Measurements from ENCODE around the gene APOE.
"Not testable (repeated sequence)": the region's sequence is repeated elsewhere in the genome, so short reads cannot be mapped to it uniquely, and the experiment has no call there.

The APOE gene

DNA sequence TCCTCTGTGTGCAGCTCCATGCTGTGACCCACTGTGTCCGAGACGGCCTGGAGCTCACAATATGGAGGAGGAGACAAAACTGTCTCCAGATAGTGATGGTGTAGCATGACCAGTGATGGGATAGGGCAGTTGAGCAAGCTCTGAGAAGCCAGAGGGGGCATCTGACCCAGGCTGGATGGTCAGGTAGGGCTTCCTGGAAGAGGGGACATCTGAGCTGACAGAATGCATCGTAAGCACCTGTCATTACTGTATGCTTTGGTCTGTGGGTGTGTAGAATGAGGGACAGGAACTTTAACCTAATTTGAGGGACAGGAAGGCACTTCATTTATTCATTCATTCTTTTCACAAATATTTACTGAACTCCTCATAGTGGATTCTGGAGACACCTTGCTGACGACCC is 21.0 kb upstream of the APOE start:
- DNase-seq (ENCODE audit: low read depth in 2 of 2): no peak

DNA sequence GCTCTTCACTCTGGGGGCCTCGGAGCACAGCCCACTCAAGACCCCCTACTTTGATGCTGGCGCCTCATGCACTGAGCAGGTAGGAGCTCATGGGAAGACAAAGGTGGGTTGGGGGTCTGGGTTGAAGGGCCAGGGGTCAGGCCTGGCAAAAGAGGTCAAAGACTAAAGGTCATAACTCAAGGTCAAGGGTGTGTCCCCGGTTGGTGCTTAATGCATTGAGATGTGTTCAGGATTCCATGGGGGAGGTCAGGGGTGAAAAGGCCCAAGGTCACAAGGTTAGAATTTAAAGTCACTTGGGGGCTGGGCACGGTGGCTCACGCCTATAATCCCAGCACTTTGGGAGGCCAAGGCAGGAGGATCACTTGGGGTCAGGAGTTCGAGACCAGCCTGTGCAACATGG is 19.5 kb upstream of the APOE start:
- no peak for DNase-seq (ENCODE audit: low read depth in 2 of 2)

DNA sequence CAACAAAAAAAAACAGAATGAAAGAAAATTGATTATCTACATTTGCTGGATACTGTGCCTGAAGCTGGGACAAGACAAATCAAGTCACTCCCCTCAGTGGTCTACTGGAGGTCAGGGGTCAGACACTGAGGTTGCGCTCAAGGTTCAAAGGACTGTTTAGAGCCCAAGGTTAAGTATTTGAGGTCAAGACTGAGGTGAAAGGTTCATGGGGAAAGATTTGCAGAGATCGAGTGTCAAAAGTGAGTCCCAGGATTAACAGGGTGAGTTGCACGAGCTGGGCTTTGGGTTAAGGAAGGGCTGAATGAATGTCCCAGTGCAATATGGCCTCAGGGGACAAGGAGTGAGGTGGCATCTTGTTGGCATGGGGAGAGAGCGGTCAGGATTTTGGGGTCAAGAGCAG is 17.9 kb upstream of the APOE start:
- no peak for DNase-seq (ENCODE audit: low read depth in 2 of 2)

DNA sequence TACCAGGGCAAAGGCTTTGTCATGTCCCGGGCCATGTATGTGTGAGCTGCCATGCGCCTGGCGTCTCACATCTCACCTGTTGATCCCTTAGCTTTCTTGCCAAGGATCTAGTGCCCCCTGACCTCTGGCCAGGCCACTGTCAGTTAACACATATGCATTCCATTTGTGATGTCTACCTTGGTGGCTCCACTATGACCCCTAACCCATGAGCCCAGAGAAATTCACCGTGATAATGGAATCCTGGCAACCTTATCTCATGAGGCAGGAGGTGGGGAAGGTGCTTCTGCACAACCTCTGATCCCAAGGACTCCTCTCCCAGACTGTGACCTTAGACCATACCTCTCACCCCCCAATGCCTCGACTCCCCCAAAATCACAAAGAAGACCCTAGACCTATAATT is 17.3 kb upstream of the APOE start:
- not testable (repeated sequence) for DNase-seq (ENCODE audit: low read depth in 2 of 2)

DNA sequence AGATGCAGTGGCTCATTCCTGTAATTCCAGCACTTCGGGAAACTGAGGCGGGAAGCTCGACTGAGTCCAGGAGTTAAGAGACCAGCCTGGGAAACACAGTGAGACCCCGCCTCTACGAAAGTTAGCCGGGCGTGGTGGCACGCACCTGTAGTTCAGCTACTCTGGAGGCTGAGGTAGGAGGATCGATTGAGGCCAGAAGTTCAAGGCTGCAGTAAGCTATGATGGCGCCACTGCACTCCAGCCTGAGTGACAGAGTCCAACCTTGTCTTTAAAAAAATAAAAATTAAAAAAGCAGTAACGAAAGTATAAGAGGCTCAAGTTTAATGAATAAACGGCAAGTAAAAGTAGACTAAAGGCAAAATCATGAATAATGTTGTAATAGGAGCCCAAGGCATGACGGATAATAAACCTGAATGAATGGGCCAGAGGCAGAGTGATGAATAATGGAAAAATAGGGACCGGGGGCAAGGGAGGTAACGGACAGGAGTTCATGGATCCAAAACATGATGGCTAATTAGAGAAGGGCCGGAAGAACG is 15.7 kb upstream of the APOE start:
- DNase-seq (ENCODE audit: low read depth in 2 of 2): no peak

DNA sequence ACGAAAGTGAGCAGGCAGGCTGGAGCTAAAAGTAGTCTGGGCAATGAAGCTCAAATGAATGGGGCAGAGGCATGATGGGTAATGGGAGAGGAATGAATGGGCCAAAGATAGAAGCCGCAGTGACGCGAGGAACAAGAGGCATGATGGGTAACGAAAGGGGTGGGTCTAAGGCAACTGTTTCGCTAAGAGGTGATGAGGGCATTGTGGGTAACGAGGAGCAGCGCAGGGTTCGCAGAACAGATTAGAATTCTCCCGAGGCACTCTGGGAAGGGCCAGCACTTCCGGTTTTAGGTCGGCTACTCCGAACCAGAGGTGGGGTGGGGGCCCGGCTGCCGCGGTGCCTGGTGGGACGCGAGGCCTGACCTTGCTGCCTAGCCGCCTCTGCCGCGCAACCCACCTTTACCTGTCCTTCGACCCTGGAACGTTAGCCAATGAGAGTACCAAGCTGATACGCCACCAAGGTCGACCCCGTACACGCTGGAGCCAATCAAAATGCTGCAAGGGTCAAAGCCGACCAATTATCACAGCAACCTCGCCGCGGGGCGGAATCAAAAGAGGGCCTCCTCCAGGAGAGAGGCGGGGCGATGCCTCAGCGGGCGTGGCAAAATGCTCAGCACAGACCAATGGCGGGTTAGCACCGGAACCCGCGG is 15.1 kb upstream of the APOE start:
- peak in 1 of 2 donors; percentile 100 for DNase-seq (ENCODE audit: low read depth in 2 of 2)

DNA sequence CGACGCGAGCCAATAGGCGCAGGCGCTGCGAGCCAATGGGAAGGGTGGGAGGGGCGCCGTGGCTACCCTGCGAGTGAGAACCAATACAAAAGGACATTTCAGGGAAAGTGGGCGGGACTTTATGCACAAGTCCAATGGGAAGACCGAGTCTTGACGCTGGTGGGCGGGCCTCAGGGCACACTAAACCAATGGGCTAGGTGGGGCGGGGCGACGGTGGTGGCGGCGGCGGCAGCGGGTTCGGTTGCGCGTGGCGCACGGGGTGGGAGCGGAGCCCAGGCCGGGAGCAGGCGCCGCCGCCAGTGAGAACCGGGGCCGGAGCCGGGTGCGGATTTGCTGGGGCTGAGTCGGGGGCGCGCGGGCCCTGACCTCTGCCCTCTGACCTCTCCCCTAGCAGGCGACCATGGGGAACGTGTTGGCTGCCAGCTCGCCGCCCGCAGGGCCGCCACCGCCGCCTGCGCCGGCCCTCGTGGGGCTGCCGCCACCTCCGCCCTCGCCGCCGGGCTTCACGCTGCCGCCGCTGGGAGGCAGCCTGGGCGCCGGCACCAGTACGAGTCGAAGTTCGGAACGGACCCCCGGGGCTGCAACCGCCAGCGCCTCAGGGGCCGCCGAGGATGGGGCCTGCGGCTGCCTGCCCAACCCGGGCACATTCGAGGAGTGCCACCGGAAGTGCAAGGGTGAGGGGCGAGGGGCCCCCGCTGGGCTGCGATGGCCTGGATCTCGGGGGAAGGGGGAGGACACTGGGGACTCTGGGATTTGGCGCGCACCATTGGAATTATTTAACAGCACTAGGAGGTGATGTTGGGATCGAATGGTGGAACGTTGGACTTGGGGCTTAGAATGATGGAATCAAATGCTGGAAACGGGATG is 14.3 kb upstream of the APOE start, which contains the start of gene TOMM40:
Gene TOMM40, plus strand, starts transcription at position 239 of the 867 bp plus-strand sequence. Its CDS starts 162 bp downstream, at position 401.
- DNase-seq (ENCODE audit: low read depth in 2 of 2): peak in 1 of 2 donors; percentile 99

DNA sequence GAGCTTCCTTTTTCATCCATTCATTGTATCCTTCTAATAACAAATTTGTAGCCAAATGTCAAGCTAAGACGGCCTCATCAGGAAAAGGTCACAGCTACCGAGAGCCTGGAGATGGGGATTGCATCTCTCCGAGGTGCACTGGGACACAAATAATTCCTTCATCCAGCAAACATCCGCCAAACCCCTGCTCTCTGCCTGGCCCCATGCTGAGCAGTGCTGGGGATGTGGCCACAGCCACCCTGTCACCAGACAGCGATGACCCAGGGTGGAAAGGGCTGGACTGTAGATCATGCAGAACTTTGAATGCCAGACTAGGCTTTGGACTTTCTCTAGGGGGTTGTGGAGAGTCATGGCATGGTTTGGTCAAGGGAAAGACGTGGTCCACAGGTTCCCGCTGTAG is 12.7 kb upstream of the APOE start:
- no peak for DNase-seq (ENCODE audit: low read depth in 2 of 2)

DNA sequence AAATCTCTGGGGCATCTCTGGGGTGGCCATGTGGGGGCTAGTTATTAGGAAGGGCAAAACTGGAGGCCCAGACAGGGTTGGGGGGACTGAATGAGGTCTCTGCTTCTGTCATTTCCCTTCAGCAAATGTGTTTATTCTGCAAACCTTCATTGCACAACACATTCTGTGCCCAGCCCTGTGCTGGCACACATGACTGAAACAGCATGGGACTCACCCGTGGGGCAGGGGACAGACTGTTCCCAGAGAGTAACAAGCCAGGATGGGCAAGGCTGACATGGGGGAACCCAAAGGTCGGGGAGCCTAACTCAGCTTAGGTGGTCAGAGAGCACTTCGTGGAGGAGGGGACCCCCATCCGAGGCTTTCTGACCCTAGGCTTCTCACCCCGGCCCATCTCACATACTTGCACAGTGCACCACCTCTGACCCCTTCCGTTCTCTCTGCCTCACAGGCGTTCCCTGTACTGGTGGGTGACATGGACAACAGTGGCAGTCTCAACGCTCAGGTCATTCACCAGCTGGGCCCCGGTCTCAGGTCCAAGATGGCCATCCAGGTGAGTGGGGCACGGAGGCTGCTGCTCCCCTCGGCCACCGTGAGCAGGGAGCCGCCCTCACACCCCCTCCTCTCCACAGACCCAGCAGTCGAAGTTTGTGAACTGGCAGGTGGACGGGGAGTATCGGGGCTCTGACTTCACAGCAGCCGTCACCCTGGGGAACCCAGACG is 12.1 kb upstream of the APOE start:
- no peak for DNase-seq (ENCODE audit: low read depth in 2 of 2)

DNA sequence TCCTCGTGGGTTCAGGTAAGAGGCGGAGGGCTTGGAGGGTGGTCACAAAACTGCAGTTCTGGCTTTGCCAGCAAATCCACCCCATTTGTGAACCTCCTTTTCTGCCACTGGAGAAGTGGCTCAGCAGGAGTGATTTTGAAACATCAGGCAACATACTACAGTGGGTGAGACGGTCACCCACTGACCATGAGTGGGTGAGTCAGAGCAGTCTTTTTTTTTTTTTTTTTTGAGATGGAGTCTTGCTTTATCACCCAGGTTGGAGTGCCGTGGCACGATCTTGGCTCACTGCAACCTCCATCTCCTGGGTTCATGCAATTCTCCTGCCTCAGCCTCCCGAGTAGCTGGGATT is 11.6 kb upstream of the APOE start:
- DNase-seq (ENCODE audit: low read depth in 2 of 2): no peak

DNA sequence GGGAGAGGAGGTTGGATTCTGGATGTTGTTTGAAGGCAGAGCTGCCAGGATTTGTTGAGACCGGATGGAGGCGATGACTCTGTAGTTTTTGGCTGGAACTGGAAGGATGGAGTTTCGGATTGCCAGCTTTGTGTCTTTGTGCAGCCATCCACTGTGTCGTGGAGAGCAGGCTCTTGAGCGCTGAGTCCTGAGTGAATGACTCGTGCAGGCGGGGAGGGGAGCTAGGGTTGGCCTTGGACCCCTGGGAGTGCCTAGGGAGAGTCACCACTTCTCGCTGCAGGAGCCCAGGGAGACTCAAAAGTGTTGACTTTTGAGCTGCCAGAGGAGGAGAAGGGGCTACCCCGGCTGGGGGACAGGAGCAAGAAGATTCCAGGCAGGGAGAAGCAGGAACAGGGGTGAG is 10.7 kb upstream of the APOE start:
- DNase-seq (ENCODE audit: low read depth in 2 of 2): no peak

DNA sequence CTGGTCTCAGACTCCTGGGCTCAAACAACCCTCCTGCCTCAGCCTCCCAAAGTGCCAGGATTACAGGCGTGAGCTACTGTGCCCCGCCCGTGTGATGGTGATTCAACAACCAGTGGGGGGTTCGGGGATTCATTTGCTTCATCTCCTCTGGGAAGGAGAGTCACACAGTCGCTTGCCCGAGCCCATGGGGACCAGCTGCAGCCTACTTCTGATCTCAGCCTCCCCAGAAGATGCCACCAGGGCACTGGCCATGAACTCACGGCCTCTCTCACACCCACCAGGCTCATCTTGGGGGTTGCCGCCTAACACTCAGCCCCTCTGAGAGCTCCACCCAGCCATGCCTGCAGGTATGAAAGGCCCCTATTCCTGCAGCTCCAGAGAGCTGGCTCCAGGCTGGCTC is 7.8 kb upstream of the APOE start:
- DNase-seq (ENCODE audit: low read depth in 2 of 2): no peak

DNA sequence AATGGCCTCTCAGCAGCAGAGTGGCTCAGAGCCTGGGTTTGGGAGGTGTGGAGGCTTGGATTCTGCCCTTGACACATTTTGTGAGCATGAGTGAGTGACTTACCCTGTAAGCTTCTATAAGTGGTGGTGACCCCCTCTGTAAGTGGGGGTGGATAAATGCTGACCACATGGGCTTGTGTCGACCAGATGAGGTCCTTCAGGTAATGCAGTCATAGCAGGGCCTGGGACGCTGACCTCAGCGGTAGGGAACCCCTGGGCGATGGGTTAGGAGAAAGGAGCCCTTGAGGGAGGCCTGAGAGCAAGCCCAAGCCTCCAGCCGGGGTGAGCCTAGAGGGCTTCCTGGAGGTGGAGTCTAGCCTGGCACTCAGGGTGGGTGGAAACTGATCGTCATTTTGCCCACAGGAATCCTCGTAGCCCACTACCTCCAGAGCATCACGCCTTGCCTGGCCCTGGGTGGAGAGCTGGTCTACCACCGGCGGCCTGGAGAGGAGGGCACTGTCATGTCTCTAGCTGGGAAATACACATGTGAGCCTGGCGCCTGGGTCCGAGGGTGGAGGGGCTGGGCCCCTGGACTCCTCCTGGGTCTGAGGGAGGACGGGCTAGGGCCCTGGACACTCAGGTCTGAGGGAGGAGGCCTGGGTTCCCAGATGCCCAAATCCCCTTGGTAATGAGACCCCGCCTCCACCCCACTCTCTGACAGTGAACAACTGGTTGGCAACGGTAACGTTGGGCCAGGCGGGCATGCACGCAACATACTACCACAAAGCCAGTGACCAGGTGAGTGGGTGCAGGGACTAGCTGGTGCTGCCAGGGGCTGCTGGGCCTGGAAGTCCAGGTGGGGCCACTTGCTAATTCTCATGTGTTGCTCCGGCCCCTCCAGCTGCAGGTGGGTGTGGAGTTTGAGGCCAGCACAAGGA is 5.0 kb upstream of the APOE start:
- no peak for DNase-seq (ENCODE audit: low read depth in 2 of 2)

DNA sequence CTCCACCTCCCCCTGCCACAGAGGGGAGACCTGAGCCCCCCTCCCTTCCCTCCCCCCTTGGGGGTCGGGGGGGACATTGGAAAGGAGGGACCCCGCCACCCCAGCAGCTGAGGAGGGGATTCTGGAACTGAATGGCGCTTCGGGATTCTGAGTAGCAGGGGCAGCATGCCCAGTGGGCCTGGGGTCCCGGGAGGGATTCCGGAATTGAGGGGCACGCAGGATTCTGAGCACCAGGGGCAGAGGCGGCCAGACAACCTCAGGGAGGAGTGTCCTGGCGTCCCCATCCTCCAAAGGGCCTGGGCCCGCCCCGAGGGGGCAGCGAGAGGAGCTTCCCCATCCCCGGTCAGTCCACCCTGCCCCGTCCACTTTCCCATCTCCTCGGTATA is 2.4 kb upstream of the APOE start:
- no peak for DNase-seq (ENCODE audit: low read depth in 2 of 2)

DNA sequence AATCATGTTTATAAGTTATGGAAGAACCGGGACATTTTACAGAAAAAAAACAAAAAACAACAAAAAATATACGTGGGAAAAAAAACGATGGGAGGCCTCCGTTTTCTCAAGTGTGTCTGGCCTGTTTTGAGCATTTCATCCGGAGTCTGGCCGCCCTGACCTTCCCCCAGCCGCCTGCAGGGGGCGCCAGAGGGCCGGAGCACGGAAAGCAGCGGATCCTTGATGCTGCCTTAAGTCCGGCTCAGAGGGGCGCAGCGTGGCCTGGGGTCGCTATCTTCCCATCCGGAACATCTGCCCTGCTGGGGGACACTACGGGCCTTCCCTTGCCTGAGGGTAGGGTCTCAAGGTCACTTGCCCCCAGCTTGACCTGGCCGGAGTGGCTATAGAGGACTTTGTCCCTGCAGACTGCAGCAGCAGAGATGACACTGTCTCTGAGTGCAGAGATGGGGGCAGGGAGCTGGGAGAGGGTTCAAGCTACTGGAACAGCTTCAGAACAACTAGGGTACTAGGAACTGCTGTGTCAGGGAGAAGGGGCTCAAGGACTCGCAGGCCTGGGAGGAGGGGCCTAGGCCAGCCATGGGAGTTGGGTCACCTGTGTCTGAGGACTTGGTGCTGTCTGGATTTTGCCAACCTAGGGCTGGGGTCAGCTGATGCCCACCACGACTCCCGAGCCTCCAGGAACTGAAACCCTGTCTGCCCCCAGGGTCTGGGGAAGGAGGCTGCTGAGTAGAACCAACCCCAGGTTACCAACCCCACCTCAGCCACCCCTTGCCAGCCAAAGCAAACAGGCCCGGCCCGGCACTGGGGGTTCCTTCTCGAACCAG is 1.8 kb upstream of the APOE start:
- peak; percentile 54 to 63 for DNase-seq (ENCODE audit: low read depth in 2 of 2)

DNA sequence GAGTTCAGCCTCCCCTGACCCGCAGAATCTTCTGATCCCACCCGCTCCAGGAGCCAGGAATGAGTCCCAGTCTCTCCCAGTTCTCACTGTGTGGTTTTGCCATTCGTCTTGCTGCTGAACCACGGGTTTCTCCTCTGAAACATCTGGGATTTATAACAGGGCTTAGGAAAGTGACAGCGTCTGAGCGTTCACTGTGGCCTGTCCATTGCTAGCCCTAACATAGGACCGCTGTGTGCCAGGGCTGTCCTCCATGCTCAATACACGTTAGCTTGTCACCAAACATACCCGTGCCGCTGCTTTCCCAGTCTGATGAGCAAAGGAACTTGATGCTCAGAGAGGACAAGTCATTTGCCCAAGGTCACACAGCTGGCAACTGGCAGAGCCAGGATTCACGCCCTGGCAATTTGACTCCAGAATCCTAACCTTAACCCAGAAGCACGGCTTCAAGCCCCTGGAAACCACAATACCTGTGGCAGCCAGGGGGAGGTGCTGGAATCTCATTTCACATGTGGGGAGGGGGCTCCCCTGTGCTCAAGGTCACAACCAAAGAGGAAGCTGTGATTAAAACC is 1.1 kb upstream of the APOE start:
- DNase-seq (ENCODE audit: low read depth in 2 of 2): no peak

DNA sequence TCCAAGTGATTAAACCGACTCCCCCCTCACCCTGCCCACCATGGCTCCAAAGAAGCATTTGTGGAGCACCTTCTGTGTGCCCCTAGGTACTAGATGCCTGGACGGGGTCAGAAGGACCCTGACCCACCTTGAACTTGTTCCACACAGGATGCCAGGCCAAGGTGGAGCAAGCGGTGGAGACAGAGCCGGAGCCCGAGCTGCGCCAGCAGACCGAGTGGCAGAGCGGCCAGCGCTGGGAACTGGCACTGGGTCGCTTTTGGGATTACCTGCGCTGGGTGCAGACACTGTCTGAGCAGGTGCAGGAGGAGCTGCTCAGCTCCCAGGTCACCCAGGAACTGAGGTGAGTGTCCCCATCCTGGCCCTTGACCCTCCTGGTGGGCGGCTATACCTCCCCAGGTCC is 2.0 kb downstream of the APOE start:
- DNase-seq (ENCODE audit: low read depth in 2 of 2): no peak

DNA sequence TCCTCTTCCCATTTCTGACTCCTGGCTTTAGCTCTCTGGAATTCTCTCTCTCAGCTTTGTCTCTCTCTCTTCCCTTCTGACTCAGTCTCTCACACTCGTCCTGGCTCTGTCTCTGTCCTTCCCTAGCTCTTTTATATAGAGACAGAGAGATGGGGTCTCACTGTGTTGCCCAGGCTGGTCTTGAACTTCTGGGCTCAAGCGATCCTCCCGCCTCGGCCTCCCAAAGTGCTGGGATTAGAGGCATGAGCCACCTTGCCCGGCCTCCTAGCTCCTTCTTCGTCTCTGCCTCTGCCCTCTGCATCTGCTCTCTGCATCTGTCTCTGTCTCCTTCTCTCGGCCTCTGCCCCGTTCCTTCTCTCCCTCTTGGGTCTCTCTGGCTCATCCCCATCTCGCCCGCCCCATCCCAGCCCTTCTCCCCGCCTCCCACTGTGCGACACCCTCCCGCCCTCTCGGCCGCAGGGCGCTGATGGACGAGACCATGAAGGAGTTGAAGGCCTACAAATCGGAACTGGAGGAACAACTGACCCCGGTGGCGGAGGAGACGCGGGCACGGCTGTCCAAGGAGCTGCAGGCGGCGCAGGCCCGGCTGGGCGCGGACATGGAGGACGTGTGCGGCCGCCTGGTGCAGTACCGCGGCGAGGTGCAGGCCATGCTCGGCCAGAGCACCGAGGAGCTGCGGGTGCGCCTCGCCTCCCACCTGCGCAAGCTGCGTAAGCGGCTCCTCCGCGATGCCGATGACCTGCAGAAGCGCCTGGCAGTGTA is 2.7 kb downstream of the APOE start:
- DNase-seq (ENCODE audit: low read depth in 2 of 2): no peak

DNA sequence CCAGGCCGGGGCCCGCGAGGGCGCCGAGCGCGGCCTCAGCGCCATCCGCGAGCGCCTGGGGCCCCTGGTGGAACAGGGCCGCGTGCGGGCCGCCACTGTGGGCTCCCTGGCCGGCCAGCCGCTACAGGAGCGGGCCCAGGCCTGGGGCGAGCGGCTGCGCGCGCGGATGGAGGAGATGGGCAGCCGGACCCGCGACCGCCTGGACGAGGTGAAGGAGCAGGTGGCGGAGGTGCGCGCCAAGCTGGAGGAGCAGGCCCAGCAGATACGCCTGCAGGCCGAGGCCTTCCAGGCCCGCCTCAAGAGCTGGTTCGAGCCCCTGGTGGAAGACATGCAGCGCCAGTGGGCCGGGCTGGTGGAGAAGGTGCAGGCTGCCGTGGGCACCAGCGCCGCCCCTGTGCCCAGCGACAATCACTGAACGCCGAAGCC is 3.3 kb downstream of the APOE start:
- no peak for DNase-seq (ENCODE audit: low read depth in 2 of 2)
